Measurements from ENCODE around the gene RIF1. TPM values are rescaled to one million over a fixed set of nuclear protein-coding genes. Genes with fewer than 3 reads are reported as not detected.

The RIF1 gene, protein sequence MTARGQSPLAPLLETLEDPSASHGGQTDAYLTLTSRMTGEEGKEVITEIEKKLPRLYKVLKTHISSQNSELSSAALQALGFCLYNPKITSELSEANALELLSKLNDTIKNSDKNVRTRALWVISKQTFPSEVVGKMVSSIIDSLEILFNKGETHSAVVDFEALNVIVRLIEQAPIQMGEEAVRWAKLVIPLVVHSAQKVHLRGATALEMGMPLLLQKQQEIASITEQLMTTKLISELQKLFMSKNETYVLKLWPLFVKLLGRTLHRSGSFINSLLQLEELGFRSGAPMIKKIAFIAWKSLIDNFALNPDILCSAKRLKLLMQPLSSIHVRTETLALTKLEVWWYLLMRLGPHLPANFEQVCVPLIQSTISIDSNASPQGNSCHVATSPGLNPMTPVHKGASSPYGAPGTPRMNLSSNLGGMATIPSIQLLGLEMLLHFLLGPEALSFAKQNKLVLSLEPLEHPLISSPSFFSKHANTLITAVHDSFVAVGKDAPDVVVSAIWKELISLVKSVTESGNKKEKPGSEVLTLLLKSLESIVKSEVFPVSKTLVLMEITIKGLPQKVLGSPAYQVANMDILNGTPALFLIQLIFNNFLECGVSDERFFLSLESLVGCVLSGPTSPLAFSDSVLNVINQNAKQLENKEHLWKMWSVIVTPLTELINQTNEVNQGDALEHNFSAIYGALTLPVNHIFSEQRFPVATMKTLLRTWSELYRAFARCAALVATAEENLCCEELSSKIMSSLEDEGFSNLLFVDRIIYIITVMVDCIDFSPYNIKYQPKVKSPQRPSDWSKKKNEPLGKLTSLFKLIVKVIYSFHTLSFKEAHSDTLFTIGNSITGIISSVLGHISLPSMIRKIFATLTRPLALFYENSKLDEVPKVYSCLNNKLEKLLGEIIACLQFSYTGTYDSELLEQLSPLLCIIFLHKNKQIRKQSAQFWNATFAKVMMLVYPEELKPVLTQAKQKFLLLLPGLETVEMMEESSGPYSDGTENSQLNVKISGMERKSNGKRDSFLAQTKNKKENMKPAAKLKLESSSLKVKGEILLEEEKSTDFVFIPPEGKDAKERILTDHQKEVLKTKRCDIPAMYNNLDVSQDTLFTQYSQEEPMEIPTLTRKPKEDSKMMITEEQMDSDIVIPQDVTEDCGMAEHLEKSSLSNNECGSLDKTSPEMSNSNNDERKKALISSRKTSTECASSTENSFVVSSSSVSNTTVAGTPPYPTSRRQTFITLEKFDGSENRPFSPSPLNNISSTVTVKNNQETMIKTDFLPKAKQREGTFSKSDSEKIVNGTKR (N-terminal part only)
- 43.2 and 55.5 TPM in 2 replicates for total RNA-seq

DNA sequence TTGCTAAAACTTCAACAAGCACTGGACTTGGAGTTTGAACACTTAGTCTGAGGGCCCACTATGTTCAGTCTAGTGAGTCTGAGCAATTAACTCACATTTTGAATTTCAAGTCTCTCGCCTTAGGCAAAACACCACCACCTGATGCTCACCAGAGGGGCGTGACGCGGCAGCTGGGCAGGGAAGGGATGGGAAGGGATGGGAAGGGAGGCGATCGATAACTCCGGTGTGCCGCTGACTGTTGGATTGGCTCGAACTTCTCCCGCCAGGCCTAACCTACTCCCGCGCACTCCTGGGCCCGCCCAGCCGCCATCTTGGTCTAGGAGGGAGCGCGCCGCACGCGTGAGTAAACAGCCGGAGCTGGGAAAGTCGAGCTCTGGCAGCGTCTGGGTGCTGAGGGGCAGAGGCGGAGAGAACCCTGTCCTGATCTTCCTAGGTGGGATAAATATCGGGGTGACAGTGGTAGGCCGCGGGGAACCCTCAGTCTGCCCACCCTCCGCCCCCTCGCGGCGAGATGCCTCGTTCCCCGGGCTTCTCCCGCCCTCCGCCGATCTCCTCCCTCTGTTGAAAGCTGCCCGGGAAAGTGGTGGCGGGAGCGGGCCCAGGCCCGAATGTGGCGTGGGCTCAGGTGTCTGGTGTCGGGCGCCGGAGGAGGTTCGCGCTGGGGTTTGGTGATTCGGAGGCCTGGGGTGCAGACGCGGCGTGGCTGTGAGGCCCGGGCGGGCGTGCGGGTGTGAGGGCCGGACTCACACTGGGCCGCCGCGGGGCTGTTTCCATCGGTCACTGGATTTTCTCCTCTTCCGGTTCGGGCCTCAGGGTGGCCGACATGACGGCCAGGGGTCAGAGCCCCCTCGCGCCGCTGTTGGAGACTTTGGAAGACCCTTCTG, at the start of gene RIF1:
Gene RIF1 (plus strand): TSS at position 302 of the 884 bp plus-strand sequence. CDS start 522 bp downstream, at position 824.
- peak; percentile 94 for DNase-seq

DNA sequence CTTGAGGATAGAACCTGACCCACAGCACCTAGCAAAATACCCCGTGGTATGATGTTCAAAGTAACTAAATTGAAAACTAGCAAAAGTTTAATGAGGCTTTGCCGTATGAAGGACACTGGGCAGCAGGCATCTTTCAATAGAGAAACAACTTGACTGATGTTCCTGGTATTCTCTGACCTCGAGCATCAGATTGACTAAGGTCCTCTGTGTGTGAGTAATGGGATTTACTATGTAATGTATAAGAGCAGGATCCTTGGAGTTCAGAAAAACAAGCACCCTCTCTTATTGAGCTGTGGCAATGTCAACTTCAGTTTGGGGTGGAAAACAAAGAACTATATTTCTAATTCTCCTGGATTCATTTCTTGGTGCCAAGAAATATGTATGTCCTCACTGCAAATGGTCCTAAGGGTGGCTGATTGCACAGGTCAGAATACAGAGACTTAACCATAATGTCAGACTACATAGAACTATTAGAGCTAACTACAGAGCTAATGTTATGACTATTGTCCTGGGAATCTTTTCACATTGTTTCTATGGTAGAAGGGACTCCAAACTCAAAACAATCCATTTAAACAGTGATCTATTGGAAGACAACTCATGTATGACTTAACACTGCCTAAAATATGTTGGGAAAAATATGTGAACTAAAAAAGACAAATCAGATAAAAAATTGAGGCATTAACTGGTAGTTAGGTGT, 47.9 kb upstream of the RIF1 start:
- no peak for DNase-seq

DNA sequence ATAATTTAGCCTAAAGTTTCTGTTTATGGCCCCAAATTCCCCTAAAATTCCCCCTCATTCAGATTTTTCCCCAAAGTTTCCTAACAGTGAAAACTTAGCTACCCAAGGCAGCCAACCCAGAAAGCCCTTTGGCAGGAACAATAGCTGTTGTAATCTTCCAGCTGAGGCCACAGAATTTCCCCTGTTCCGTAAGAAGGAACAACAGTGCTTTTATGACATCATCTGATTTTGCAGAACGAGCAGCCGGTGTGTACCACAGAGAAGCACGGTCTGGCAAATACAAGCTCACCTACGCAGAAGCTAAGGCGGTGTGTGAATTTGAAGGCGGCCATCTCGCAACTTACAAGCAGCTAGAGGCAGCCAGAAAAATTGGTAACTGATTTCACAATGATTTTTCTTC, 46.0 kb upstream of the RIF1 start:
- DNase-seq, result peak; percentile 42

DNA sequence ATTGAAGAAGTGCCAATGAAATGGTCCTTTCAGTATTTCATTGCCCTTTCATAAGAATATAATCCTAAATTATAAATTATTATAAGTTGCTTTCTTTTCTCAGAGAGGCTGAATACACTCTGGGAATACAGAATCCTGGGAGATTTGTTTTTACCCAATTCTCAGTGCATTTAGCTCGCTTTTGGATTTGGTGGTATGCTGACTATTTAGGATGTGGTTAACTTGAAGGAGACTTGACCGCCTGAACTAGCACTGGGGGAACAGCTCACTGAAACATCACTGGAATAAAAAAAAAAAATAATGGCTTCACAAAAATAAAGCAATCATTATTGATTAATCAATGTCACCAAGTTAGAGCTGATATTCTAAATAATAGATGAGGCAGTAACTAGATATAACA, 42.1 kb upstream of the RIF1 start:
- no peak for DNase-seq

- peak; percentile 46 for DNase-seq
Observed at GRCh38 chr2:151374436-151374835, 35.3 kb upstream of the RIF1 start.

GRCh38 chr2:151379169-151379568, 30.5 kb upstream of the RIF1 start:
- DNase-seq, result no peak

- no peak for DNase-seq
Observed at GRCh38 chr2:151380580-151381235, 29.0 kb upstream of the RIF1 start.

DNA sequence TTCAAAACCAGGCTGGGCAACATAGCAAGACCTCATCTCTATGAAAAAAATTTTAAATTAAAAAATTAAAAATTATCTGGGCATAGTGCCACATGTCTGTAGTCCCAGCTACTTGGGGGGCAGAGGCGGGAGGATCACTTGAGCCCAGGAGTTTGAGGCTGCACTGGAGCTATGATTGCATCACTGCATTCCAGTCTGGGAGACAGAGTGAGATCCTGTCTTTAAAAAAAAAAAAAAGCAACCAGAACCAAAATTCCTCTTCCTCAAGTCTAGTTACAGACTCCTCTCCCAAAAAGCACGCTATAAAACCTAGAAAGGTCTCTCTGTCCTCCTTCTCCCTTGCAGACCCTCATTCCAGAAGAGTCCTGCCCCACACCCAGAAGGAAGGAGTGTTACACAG, 28.4 kb upstream of the RIF1 start:
- no peak for DNase-seq

DNA sequence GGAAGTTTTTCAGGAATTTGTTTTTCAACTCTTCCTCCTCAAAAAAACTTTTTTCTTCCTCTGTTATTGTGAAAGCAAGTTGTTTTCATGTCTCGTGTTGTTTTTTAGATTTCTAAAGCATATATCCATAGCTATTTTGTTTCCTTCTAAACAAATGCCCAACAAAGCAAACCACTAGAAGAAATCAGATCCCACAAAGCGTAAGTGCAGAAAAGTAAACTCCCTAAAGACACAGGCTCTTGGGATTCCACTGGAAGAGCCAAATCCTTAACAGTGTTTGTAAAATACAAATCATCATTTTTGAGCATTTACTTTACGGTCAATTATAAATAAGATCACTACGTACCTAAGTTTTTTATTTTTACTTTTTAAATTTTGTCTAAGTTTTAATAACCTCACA, 21.7 kb upstream of the RIF1 start:
- DNase-seq, result no peak

GRCh38 chr2:151391436-151391835, 18.3 kb upstream of the RIF1 start:
- DNase-seq, result no peak

GRCh38 chr2:151394509-151394908, 15.2 kb upstream of the RIF1 start:
- no peak for DNase-seq

DNA sequence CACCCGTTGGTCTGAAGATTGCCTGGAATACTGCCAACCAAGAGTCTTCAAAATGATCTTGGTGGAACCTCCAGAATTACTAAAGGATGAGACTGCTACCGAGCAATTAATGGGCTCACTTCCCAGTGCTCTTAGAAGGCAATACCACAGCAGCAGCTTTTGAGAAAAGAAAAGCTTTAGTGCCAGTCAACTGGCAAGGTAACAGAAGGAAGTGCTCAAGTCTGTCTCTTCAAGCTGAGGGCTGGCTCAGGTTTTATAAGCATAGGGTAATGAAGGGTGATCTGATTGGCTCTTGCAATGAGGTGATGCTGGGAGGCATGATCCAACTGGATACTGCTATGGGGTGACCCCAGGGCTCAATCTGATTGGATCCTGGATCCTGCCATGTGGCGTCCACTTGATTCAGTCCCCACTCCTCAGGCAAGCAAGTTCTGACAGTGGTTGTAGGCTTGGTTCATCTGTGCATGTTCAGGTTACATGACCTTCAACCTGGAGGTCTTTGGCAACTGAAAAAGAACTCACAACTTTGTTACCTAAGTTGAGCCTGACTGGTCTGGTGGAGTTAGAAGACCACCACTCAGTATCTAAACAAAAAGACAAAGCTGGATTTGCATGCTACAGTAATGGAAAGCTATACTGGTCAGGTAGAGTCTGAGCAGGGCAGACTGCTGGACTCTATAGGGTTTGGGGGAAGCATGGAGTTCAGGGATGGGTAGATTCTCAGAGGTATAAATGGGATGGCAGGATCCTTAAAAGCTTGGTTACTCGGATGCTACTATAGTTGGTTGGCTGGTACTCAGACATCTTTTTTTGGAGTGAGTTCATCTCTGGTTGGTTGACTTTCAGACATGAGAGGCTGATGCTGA, 14.0 kb upstream of the RIF1 start:
- DNase-seq, result no peak

GRCh38 chr2:151399981-151400380, 9.7 kb upstream of the RIF1 start:
- no peak for DNase-seq

DNA sequence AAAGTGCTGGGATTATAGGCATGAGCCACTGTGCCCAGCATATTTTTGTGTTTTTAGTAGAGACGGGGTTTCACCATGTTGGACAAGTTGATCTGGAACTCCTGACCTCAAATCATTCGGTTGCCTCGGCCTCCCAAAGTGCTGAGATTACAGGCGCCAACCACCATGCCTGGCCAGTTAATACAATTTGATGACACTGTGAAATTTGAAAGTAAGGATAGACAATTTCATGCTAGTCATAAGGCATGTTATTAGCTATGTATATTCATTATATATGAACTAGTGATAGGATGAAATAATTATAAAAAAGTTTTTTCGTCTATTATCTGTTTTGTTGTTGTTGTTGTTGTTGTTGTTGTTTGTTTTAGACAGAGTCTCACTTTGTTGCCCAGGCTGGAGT, 8.6 kb upstream of the RIF1 start:
- no peak for DNase-seq

DNA sequence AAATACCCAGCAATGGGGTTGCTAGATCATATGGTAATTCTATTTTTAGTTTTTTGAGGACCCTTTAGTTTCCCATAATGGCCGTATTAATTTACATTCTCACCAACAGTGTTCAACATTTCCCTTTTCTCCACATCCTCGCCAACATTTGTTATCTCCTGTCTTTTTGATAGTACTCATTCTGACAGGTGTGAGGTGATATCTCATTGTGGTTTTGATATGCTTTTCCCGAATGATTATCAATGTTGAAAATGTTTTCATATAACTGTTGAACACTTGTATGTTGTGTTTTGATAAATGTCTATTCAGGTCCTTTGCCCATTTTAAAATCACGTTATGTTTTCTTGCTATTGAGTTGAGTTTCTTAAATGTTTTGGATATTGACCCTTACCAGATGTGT, 5.8 kb upstream of the RIF1 start:
- no peak for DNase-seq

GRCh38 chr2:151405376-151405775, 4.3 kb upstream of the RIF1 start:
- DNase-seq, result no peak

DNA sequence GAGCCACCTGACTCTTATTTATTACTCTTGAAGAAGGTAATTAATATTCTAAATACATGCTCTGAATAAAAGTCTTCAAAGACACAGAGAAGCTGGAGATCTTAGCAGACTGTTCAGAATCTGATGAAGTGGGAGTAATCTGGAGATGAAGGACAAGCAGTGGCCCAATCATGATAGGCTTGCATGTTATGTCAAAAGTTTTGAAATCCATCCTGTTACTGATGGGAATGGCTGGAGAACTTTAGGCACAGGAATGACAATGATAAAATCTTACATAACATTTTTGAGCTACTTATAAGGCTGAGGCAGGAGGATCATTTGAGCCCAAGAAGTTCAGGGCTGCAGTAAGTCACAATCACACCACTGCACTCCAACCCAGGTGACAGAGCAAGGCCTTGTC, 2.4 kb upstream of the RIF1 start:
- DNase-seq, result no peak

DNA sequence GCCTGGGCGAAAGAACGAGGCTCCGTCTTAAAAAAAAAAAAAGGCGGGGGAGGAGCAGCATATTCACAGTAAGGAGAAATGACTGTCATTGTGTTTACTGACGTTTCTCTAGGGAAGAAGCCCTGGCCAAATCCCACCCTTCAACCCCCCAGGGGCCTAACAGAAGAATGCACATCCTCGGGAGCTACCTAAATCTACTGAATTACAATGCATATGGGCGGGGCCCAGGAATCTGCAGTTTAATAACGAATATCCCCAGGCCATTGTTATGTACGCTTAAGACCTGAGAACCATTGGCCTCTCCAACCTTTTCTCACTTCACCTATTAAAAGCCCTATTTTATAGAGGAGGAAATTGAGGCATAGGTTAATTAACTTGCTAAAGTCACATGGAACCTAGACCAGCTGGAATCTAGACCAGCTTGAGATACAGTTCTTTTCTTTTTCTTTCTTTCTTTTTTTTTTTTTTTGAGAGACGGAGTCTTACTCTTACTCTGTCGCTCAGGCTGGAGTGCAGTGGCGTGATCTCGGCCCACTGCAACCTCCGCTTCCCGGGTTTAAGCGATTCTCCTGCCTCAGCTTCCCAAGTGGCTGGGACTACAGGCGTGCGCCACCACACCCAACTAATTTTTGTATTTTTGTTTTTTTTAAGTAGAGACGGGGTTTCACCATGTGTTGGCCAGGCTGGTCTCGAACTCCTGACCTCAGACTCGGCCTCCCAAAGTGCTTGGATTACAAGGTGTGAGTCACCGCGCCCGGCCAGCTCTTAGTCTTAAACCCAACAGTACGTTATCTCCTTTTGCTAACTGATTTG, 708 bp upstream of the RIF1 start:
- no peak for DNase-seq

DNA sequence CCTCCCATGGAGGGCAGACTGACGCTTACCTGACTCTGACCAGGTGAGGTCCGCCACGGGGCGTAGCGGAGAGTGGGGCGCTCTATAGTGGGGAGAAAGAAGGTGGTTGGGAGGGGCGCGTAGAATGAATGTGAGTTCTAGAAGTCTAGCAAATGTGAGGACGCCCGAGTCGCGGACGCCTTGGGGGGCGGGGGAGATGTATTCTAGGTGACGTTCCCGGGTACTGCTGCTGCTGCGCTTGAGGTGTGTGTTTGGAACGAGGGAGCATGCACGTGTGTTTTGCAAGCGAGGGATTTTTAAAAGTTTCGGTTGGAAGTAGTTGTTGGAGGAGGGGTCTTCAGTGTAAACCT, 758 bp downstream of the RIF1 start:
- DNase-seq, result peak; percentile 39

Measured in dermis blood vessel endothelial cell (primary cell).